ENCODE results near the gene CAMKK1.

DNA sequence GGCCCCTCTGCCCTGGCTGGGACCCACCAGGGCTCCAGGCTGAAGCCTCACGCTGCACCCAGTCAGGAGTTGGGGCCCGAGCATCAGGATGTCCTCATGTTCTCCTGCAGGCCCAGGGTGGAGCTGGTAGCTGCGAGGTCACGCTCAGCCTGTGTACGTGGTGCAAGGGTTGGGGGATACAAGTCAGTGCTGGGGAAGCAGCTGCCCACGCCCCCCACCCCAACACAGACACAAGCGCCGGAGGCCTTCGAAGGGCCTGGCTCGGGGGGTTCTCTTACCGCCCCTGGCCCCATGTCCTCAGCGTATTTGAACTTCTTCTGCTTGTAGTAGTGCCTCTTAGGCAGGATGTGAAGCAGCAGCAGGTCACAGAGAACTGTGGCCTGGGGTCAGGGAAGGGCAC is 4.9 kb upstream of the CAMKK1 start:
- TF ChIP-seq RCOR1 (IDR thresholded peaks at IDR 0.05; ENCODE audit: low read depth, low read length) (no peak), BHLHE40 (IDR thresholded peaks at IDR 0.05; ENCODE audit: low read depth, low read length) (no peak), CTCF (IDR thresholded peaks at IDR 0.05) (no peak), KDM1A (IDR thresholded peaks at IDR 0.05; ENCODE audit: low read depth) (no peak)
